Activated CD8-positive, alpha-beta T cell treated with anti-CD3 and anti-CD28 coated beads, Interleukin-2, amount 10 ng/mL, durations not matched to agents 7 days and 5 days (primary cell): Measurements from ENCODE around the gene TMEM221. TPM values are rescaled to one million over a fixed set of nuclear protein-coding genes. Genes with fewer than 3 reads are reported as not detected.
"Not testable (repeated sequence)": the region's sequence is repeated elsewhere in the genome, so short reads cannot be mapped to it uniquely, and the experiment has no call there.

Experiments used
- ATAC-seq: fragments of 150-1000 bp; cut with Tn5 transposase; one replicate; pipeline ENCODE4 v1.10.0; 2021; ENCODE audit warnings: moderate library complexity
- CTCF ChIA-PET: fragments of 350-600 bp; sonication (Branson Sonifier 250); formaldehyde crosslinking; loops from one replicate; lab custom pipeline; 2021; ENCODE audit warnings: antibody characterized with exemption; lab: Charles Lee
- POLR2A ChIA-PET: fragments of 350-600 bp; sonication (Branson Sonifier 250); formaldehyde crosslinking; loops from one replicate; lab custom pipeline; 2021; ENCODE audit warnings: antibody characterized with exemption; lab: Charles Lee
- DNase-seq: peaks from one replicate; pipeline ENCODE4 v3.0.0-alpha.2; 2020
- H3K27ac Mint-ChIP-seq: one replicate; pipeline ENCODE4 v1.8.0; 2021; ENCODE audit warnings: mild to moderate bottlenecking, mixed read lengths
- H3K27me3 Mint-ChIP-seq: one replicate; pipeline ENCODE4 v1.8.0; 2021; ENCODE audit warnings: low read depth, mixed read lengths
- H3K36me3 Mint-ChIP-seq: one replicate; pipeline ENCODE4 v1.8.0; 2021; ENCODE audit warnings: low read depth, mixed read lengths
- H3K4me1 Mint-ChIP-seq: one replicate; pipeline ENCODE4 v1.8.0; 2021; ENCODE audit warnings: low read depth, mixed read lengths
- H3K4me3 Mint-ChIP-seq: one replicate; pipeline ENCODE4 v1.8.0; 2021; ENCODE audit warnings: mild to moderate bottlenecking, mixed read lengths
- H3K9me3 Mint-ChIP-seq: one replicate; pipeline ENCODE4 v1.8.0; 2022; ENCODE audit warnings: mixed read lengths; ENCODE audit not compliant: insufficient read depth
- total RNA-seq, 2 experiments: library from RNA; stranded (reverse); gene quantifications; one replicate each; pipeline ENCODE4 v1.2.3, GENCODE V29; 2021

Gene TMEM221
- total RNA-seq, 2 experiments from 2014 or later = not detected

DNA sequence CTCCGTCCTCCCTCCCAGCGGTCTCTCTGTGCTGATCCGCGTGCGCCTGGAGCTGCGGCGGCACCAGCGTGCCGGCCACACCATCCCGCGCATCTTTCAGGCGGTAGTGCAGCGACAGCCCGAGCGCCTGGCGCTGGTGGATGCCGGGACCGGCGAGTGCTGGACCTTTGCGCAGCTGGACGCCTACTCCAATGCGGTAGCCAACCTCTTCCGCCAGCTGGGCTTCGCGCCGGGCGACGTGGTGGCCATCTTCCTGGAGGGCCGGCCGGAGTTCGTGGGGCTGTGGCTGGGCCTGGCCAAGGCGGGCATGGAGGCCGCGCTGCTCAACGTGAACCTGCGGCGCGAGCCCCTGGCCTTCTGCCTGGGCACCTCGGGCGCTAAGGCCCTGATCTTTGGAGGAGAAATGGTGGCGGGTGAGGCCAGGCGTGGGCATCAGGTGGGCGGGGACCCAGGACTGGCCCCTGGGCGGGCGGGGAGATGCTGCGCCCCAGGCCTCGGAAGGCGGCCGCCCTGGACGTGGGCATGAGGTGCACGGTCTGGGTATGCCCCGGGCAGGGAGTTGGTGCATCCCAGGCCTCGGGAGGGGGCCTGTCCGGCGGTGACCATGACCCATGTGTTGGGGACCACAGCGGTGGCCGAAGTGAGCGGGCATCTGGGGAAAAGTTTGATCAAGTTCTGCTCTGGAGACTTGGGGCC, 38.2 kb upstream of the TMEM221 start:
- Mint-ChIP-seq H3K4me1 (peaks cover 47% of the 10 kb centered on the region), H3K4me3 (no peak overlapping the region), H3K9me3 (no peaks in the 10 kb centered on the region), H3K27me3 (no peaks in the 10 kb centered on the region), H3K27ac (no peak overlapping the region), H3K36me3 (peaks cover 7% of the 10 kb centered on the region)
- POLR2A ChIA-PET = no interaction called here
- ATAC-seq = no peak
- no peak for DNase-seq
- CTCF ChIA-PET = interaction anchor here (1.6 kb wide), 1 partner anchor 10 kb away, joined by 12 read pairs; no protein-coding TSS in a partner anchor

GRCh38 chr19:17484520-17485185, 36.2 kb upstream of the TMEM221 start:
- Mint-ChIP-seq H3K27me3 (no peaks in the 10 kb centered on the region), H3K9me3 (no peaks in the 10 kb centered on the region), H3K36me3 (peaks cover 5% of the 10 kb centered on the region), H3K4me1 (peaks cover 27% of the 10 kb centered on the region), H3K4me3 (no peak overlapping the region), H3K27ac (no peak overlapping the region)
- DNase-seq (no peak), ATAC-seq (no peak)
- ChIA-PET POLR2A (no interaction called here), CTCF (interaction anchor here (1.4 kb wide), 1 partner anchor 12 kb away, joined by 5 read pairs; no protein-coding TSS in a partner anchor)

DNA sequence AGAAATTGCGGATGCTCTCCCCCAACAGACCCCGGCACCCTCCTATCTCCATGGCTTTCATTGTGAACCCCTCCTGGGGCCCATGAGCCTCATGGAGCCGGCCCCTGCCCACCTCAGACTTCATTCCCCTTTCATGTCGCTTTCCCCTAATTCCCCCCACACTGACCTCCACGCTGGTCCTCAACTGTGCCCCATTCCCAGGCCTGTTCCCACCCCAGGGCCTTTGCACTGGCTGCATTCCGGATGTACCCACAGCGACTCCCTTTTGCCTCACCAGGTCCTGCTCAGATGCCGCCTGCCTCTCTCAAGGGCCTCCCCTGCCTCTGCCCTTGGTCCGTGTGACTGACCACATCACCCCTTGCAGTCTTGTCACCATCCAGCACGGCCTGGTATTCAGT, 35.1 kb upstream of the TMEM221 start:
- no peak overlapping the region for H3K27ac Mint-ChIP-seq
- DNase-seq (no peak), ATAC-seq (no peak)
- H3K4me1 Mint-ChIP-seq = peaks cover 17% of the 10 kb centered on the region
- H3K36me3 Mint-ChIP-seq = peaks cover 2% of the 10 kb centered on the region
- no peak overlapping the region for H3K4me3 Mint-ChIP-seq
- H3K27me3 Mint-ChIP-seq = no peaks in the 10 kb centered on the region
- POLR2A ChIA-PET = no interaction called here
- CTCF ChIA-PET = no interaction called here
- no peaks in the 10 kb centered on the region for H3K9me3 Mint-ChIP-seq

DNA sequence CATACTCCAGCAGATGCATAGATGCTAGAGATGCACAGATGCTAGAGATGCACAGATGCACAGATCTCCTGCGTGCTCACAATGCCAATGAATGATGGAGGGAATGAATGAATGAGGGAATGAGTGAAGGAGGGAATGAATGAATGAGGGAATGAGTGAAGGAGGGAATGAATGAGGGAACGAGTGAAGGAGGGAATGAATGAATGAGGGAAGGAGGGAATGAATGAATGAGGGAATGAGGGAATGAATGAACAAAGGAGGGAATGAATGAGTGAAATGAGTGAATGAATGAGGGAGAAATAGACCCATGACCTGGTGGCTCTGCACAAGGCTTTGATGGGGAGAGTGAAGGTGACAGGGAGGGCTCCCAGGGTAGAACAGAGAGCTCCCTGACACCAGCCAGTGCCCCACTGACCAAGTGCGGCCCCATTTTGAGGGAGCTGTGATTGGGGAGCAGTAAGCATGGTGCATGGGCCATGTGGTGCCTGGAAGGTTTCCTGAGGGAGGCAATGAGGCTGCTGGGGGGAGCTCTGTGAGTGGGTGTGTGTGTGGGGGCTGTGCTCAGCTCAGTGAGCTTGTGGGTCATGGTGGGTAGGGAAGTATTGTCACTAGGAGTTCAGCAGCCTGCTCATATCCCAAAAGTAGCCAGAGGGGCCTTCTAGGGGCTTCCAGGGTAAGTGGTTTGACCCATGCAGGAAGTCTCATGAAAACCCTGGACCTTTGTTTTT, 34.6 kb upstream of the TMEM221 start:
- no peak for ATAC-seq
- no peaks in the 10 kb centered on the region for H3K27me3 Mint-ChIP-seq

GRCh38 chr19:17481986-17482385, 33.5 kb upstream of the TMEM221 start:
- POLR2A ChIA-PET = no interaction called here
- CTCF ChIA-PET = no interaction called here
- no peak overlapping the region for H3K4me3 Mint-ChIP-seq
- DNase-seq (no peak), ATAC-seq (no peak)
- H3K36me3 Mint-ChIP-seq = no peaks in the 10 kb centered on the region
- H3K4me1 Mint-ChIP-seq = peaks cover 3% of the 10 kb centered on the region
- H3K27ac Mint-ChIP-seq = no peak overlapping the region
- H3K27me3 Mint-ChIP-seq = no peaks in the 10 kb centered on the region
- no peaks in the 10 kb centered on the region for H3K9me3 Mint-ChIP-seq

More for the DNA sequence above, 34.6 kb upstream of the TMEM221 start:
- H3K9me3 Mint-ChIP-seq = no peaks in the 10 kb centered on the region
- no peak for DNase-seq
- CTCF ChIA-PET = no interaction called here
- no peaks in the 10 kb centered on the region for H3K36me3 Mint-ChIP-seq
- H3K4me1 Mint-ChIP-seq = peaks cover 11% of the 10 kb centered on the region
- no peak overlapping the region for H3K4me3 Mint-ChIP-seq
- H3K27ac Mint-ChIP-seq = no peak overlapping the region
- POLR2A ChIA-PET = no interaction called here

DNA sequence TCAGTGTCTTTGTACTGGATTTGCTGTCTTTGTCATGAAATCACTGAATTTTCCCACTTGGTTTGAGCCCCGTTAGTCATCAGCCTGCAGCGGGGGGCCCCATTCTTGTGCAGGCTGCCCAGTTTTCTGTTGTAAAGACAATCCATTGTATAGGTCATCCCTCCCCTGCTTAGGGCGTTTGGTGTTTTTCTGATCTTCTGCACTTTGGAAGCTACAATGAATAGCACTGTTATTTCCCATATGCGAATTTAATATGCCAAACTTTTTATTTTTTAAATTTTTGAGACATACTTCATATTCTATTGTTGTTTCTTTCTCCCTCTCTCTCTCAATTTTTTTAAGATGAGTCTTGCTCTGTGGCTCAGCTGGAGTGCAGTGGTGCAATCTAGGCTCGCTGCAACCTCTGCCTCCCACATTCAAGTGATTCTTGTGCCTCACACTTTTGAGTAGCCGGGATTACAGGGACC, 30.9 kb upstream of the TMEM221 start:
- POLR2A ChIA-PET = no interaction called here
- no peak for DNase-seq
- Mint-ChIP-seq H3K4me1 (no peaks in the 10 kb centered on the region), H3K4me3 (no peak overlapping the region), H3K27me3 (no peaks in the 10 kb centered on the region), H3K27ac (no peak overlapping the region), H3K9me3 (no peaks in the 10 kb centered on the region), H3K36me3 (no peaks in the 10 kb centered on the region)
- no peak for ATAC-seq
- CTCF ChIA-PET = interaction anchor here (3.4 kb wide), 1 partner anchor 17 kb away, joined by 15 read pairs; no protein-coding TSS in a partner anchor

DNA sequence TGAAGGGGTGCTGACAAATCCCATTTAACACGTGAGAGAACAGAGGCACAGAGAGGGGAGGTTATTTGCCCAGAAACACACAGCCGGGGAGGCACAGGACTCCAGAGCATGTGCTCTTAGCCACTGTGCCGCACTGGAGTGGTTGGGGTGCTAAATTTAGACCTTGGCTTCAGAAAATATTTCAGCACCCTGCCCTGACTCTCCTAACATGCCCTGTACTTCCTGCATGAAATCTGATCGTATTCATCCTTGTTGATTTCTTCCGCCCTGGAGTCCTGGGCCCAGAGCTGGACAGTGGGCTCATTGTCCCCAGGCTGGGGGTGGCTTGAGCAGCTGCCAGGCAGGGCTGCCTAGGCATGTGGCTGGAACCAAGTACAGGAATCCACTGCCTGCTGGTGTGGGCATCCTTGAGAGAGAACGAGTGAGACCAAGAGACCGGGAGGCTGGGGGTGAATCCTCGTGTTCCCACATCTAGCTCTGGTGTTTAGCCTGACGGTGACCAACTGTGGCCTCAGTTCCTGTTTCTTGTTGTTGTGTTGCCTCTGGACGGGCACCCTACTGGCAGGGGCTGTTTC, 27.2 kb upstream of the TMEM221 start:
- Mint-ChIP-seq H3K4me1 (peaks cover 27% of the 10 kb centered on the region), H3K9me3 (no peaks in the 10 kb centered on the region), H3K4me3 (no peak overlapping the region), H3K36me3 (no peaks in the 10 kb centered on the region), H3K27me3 (peaks cover 3% of the 10 kb centered on the region), H3K27ac (no peak overlapping the region)
- POLR2A ChIA-PET = no interaction called here
- CTCF ChIA-PET = interaction anchor here (0.8 kb wide), 1 partner anchor 20 kb away, joined by 3 read pairs; no protein-coding TSS in a partner anchor
- DNase-seq = no peak
- no peak for ATAC-seq

GRCh38 chr19:17475011-17475540, 26.6 kb upstream of the TMEM221 start:
- CTCF ChIA-PET = interaction anchor here (0.8 to 5.2 kb wide), 2 partner anchors 20 to 21 kb away, joined by 3 to 49 read pairs; no protein-coding TSS in a partner anchor
- POLR2A ChIA-PET, H3K9me3 Mint-ChIP-seq, DNase-seq, ATAC-seq, H3K4me3 Mint-ChIP-seq, H3K27ac Mint-ChIP-seq, H3K36me3 Mint-ChIP-seq, H3K27me3 Mint-ChIP-seq: not testable (repeated sequence)
- peaks cover 27% of the 10 kb centered on the region for H3K4me1 Mint-ChIP-seq

GRCh38 chr19:17473041-17473440, 24.6 kb upstream of the TMEM221 start:
- H3K27me3 Mint-ChIP-seq = peaks cover 5% of the 10 kb centered on the region
- CTCF ChIA-PET = interaction anchor here (0.7 to 5.2 kb wide), 5 partner anchors 8 to 80 kb away, joined by 3 to 49 read pairs (median 4); no protein-coding TSS in a partner anchor
- DNase-seq (peak; percentile 42), ATAC-seq (no peak)
- H3K36me3 Mint-ChIP-seq = no peaks in the 10 kb centered on the region
- no peak overlapping the region for H3K27ac Mint-ChIP-seq
- POLR2A ChIA-PET = interaction anchor here (0.6 kb wide), 1 partner anchor 17 kb away, joined by 4 read pairs; no protein-coding TSS in a partner anchor
- no peaks in the 10 kb centered on the region for H3K9me3 Mint-ChIP-seq
- no peak overlapping the region for H3K4me3 Mint-ChIP-seq
- H3K4me1 Mint-ChIP-seq = peaks cover 42% of the 10 kb centered on the region

GRCh38 chr19:17471410-17472125, 23.1 kb upstream of the TMEM221 start:
- ATAC-seq = no peak
- POLR2A ChIA-PET = interaction anchor here (0.6 to 1.2 kb wide), 3 partner anchors 9 to 24 kb away, joined by 3 read pairs; no protein-coding TSS in a partner anchor
- CTCF ChIA-PET = interaction anchor here (0.9 to 5.2 kb wide), 5 partner anchors 21 to 52 kb away, joined by 3 to 49 read pairs (median 3); no protein-coding TSS in a partner anchor
- H3K36me3 Mint-ChIP-seq = no peaks in the 10 kb centered on the region
- peak overlapping the region; percentile 68 for H3K27ac Mint-ChIP-seq
- H3K4me1 Mint-ChIP-seq = peaks cover 42% of the 10 kb centered on the region
- peaks cover 5% of the 10 kb centered on the region for H3K27me3 Mint-ChIP-seq
- H3K4me3 Mint-ChIP-seq = peak overlapping the region; percentile 85
- H3K9me3 Mint-ChIP-seq = no peaks in the 10 kb centered on the region
- DNase-seq = no peak
